Measurements from ENCODE around the gene CASP10.

CASP10 gene

GRCh38 chr2:201199847-201200246, 16.9 kb downstream of the CASP10 start:
- DNase-seq = no peak

- DNase-seq = no peak
Measured at GRCh38 chr2:201200345-201200744, 17.4 kb downstream of the CASP10 start.

GRCh38 chr2:201201371-201201770, 18.4 kb downstream of the CASP10 start:
- no peak for DNase-seq

GRCh38 chr2:201203916-201204654, 21.1 kb downstream of the CASP10 start:
- no peak for DNase-seq

- no peak for DNase-seq
Measured at GRCh38 chr2:201204655-201205514, 21.9 kb downstream of the CASP10 start.

GRCh38 chr2:201205515-201205849, 22.5 kb downstream of the CASP10 start:
- no peak for DNase-seq

GRCh38 chr2:201208563-201209252, 25.8 kb downstream of the CASP10 start:
- no peak for DNase-seq

GRCh38 chr2:201215963-201216362, 33.0 kb downstream of the CASP10 start:
- DNase-seq = no peak

- no peak for DNase-seq
Measured at GRCh38 chr2:201216918-201217317, 34.0 kb downstream of the CASP10 start.

- DNase-seq = no peak
Measured at GRCh38 chr2:201218780-201219179, 35.8 kb downstream of the CASP10 start.

GRCh38 chr2:201219328-201220096, 36.6 kb downstream of the CASP10 start:
- DNase-seq = no peak

- no peak for DNase-seq
Measured at GRCh38 chr2:201220102-201220570, 37.2 kb downstream of the CASP10 start.

GRCh38 chr2:201223089-201224073, 40.4 kb downstream of the CASP10 start:
- no peak for DNase-seq

GRCh38 chr2:201228271-201228911, 45.5 kb downstream of the CASP10 start:
- no peak for DNase-seq

GRCh38 chr2:201228912-201229290, 46.0 kb downstream of the CASP10 start:
- DNase-seq = no peak

GRCh38 chr2:201231781-201232466, 49.0 kb downstream of the CASP10 start:
- peak; percentile 77 for DNase-seq

- no peak for DNase-seq
Measured at GRCh38 chr2:201232467-201232815, 49.5 kb downstream of the CASP10 start.

GRCh38 chr2:201233192-201233811, 50.4 kb downstream of the CASP10 start:
- peak; percentile 94 for DNase-seq

GRCh38 chr2:201233812-201234662, 51.1 kb downstream of the CASP10 start:
- DNase-seq = no peak

All from NCI-H1436 treated with DMSO at 0.1 percent for 48 hours (cell line).